Spleen (tissue), 7 donors: ENCODE results near the gene GAMT.

Experiments
- POLR2A ChIP-seq, 3 donors: fragments of 450-650 bp; IDR thresholded peaks; one replicate each; pipeline ENCODE4 v1.5.1; 2017; ENCODE audit warnings: antibody characterized with exemption in 3 of 3, mild to moderate bottlenecking in 1 of 3
- POLR2AphosphoS5 ChIP-seq, 3 donors: sonication (generic); formaldehyde crosslinking; IDR thresholded peaks; one replicate each; pipeline ENCODE4 v1.5.1; 2017; ENCODE audit warnings: antibody characterized with exemption in 3 of 3
- TF ChIP-seq, protein P1 (sequence below), 11 experiments: fragments of 200-600 bp in 7 of 11; fragments of 450-650 bp in 4 of 11; sonication (generic) in 4 of 11; IDR thresholded peaks in 8 of 11; conservative IDR thresholded peaks in 3 of 11; 1 replicate in 7 of 11; 2 replicates in 4 of 11; pipeline versions ENCODE4 v1.4.0 to v1.8.0; 2016 to 2021; ENCODE audit warnings: antibody characterized with exemption in 11 of 11, inconsistent platforms in 4 of 11, mild to moderate bottlenecking in 1 of 11
- donor health status: DM: no; HTN: no; CAD: no; lungs with moderate emphysema.
- donor health status: DM: no; HTN: no; CAD: no.
- donor health status: DM: no; HTN: no; CAD: no.

DNA sequence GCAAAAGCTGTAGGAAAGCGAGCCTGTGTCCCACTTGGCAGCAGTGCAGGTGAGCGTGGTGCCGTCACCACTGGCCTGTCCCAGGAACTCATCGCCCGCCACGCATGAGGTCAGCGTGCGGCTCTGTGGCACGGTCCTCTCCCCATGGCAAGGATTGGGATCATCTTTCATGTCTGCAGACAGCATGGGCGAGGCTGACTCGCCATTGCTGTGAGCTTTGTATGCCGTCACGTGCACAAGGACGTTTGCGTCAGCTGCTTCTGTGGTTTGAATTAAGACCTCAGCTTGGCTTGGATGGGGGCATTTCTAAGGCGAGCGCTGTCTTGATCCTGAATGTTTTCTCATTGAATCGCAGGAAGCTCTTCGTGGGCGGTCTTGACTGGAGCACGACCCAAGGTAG lies 15.8 kb upstream of the GAMT start:
- TF ChIP-seq, protein P1, sequence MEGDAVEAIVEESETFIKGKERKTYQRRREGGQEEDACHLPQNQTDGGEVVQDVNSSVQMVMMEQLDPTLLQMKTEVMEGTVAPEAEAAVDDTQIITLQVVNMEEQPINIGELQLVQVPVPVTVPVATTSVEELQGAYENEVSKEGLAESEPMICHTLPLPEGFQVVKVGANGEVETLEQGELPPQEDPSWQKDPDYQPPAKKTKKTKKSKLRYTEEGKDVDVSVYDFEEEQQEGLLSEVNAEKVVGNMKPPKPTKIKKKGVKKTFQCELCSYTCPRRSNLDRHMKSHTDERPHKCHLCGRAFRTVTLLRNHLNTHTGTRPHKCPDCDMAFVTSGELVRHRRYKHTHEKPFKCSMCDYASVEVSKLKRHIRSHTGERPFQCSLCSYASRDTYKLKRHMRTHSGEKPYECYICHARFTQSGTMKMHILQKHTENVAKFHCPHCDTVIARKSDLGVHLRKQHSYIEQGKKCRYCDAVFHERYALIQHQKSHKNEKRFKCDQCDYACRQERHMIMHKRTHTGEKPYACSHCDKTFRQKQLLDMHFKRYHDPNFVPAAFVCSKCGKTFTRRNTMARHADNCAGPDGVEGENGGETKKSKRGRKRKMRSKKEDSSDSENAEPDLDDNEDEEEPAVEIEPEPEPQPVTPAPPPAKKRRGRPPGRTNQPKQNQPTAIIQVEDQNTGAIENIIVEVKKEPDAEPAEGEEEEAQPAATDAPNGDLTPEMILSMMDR (IDR thresholded peaks at IDR 0.05 in 8 of 11, conservative IDR thresholded peaks at IDR 0.05 in 3 of 11), result no peak
- TF ChIP-seq POLR2A (IDR thresholded peaks at IDR 0.05) (no peak), POLR2AphosphoS5 (IDR thresholded peaks at IDR 0.05) (peak in 1 of 3 donors; percentile 47)
